Body of pancreas (tissue), 4 donors: ENCODE results near the gene SLC6A3. TPM values are rescaled to one million over a fixed set of nuclear protein-coding genes. Genes with fewer than 3 reads are reported as not detected.

Experiments used
- ATAC-seq: fragments of 150-250 bp; one replicate; pipeline ENCODE4 v1.9.1; 2016
- DNase-seq, 4 donors: peaks; one replicate each; pipeline ENCODE4 v3.0.0-alpha.2; 2019
- H3K27ac ChIP-seq, 4 donors: fragments of 200-600 bp; sonication (generic); 1 replicate in 3 of 4; 2 replicates in 1 of 4; pipeline versions ENCODE4 v1.5.1 to v1.6.1; 2016 to 2019; ENCODE audit warnings: mild to moderate bottlenecking in 1 of 4, mixed read lengths in 1 of 4, moderate library complexity in 1 of 4
- H3K27me3 ChIP-seq, 2 donors: fragments of 200-600 bp; sonication (generic); one replicate each; pipeline ENCODE4 v1.6.0; 2016; ENCODE audit warnings: mild to moderate bottlenecking in 1 of 2
- H3K36me3 ChIP-seq, 2 donors: fragments of 200-600 bp; sonication (generic); replicated peaks in 1 of 2; 2 replicates each; pipeline ENCODE4 v1.5.1; 2016; ENCODE audit warnings: low read depth in 2 of 2; ENCODE audit not compliant: insufficient read depth in 1 of 2
- H3K4me1 ChIP-seq: fragments of 200-600 bp; sonication (generic); one replicate; pipeline ENCODE4 v1.6.0; 2016
- H3K4me3 ChIP-seq, 2 donors: fragments of 200-600 bp; sonication (generic); 1 replicate in 1 of 2; 2 replicates in 1 of 2; pipeline ENCODE4 v1.5.1; 2016 to 2019
- H3K9me3 ChIP-seq, 3 donors: fragments of 200-600 bp; sonication (generic); 1 replicate in 2 of 3; 2 replicates in 1 of 3; pipeline ENCODE4 v1.5.1; 2016
- CTCF ChIP-seq, 7 experiments: fragments of 450-650 bp in 4 of 7; fragments of 200-600 bp in 3 of 7; sonication (generic) in 3 of 7; IDR thresholded peaks; one replicate each; pipeline ENCODE4 v1.5.1; 2016 to 2019; ENCODE audit warnings: antibody characterized with exemption in 7 of 7
- POLR2A ChIP-seq, 3 donors: fragments of 450-650 bp; IDR thresholded peaks; one replicate each; pipeline ENCODE4 v1.6.1; 2016; ENCODE audit warnings: antibody characterized with exemption in 3 of 3, mild to moderate bottlenecking in 2 of 3
- WGBS, 2 donors: methylation state at CpG; one replicate each; pipeline ENCODE4 v1.1.5; 2017; 5-methylcytosine and 5-hydroxymethylcytosine counted together
- intact Hi-C: fragments of 100-400 bp; cut with DNase I; formaldehyde crosslinking; loops from one replicate; pipeline ENCODE4 v1.15.1; 2023
- total RNA-seq, 2 donors: library from RNA; depleted of rRNA; stranded (reverse); fragments of >200 nt; gene quantifications; one replicate each; pipeline ENCODE4 v1.1.0, GENCODE V29; 2016

Gene SLC6A3
- total RNA-seq, 2 donors from 2014 or later, result not detected

GRCh38 chr5:1402611-1403255 is 42.5 kb downstream of the SLC6A3 start:
- no peak for TF ChIP-seq CTCF (IDR thresholded peaks at IDR 0.05)
- no peak for TF ChIP-seq POLR2A (IDR thresholded peaks at IDR 0.05)
- WGBS, 2 donors, result 75 to 78% methylated on average over 17 to 24 of the region's 24 CpGs
- intact Hi-C loops, result no loop called here
- Histone ChIP-seq H3K27ac (no peak overlapping the region), H3K27me3 (no peaks in the 10 kb centered on the region), H3K4me1 (no peaks in the 10 kb centered on the region), H3K36me3 (no peaks in the 10 kb centered on the region), H3K4me3 (no peak overlapping the region), H3K9me3 (no peaks in the 10 kb centered on the region)
- DNase-seq (peak in 1 of 4 donors; percentile 4), ATAC-seq (no peak)

GRCh38 chr5:1401536-1402138 is 43.6 kb downstream of the SLC6A3 start:
- ATAC-seq (no peak), DNase-seq (no peak)
- intact Hi-C loops, result no loop called here
- no peaks in the 10 kb centered on the region for H3K36me3 ChIP-seq
- no peak overlapping the region for H3K4me3 ChIP-seq
- H3K27ac ChIP-seq, result no peak overlapping the region
- H3K27me3 ChIP-seq, result no peaks in the 10 kb centered on the region
- H3K4me1 ChIP-seq, result no peaks in the 10 kb centered on the region
- H3K9me3 ChIP-seq, result no peaks in the 10 kb centered on the region
- TF ChIP-seq POLR2A (IDR thresholded peaks at IDR 0.05) (no peak), CTCF (IDR thresholded peaks at IDR 0.05) (no peak)
- WGBS, 2 donors, result 40% methylated on average over 14 of the region's 14 CpGs; no CpG with 5 or more reads in 1 of the 2 donors

GRCh38 chr5:1400936-1401335 is 44.3 kb downstream of the SLC6A3 start:
- DNase-seq, result no peak
- TF ChIP-seq CTCF (IDR thresholded peaks at IDR 0.05) (no peak), POLR2A (IDR thresholded peaks at IDR 0.05) (no peak)
- WGBS, 2 donors, result 64 to 66% methylated on average over 9 to 12 of the region's 12 CpGs

GRCh38 chr5:1400211-1400855 is 44.9 kb downstream of the SLC6A3 start:
- H3K4me3 ChIP-seq, result no peak overlapping the region
- DNase-seq (no peak), ATAC-seq (no peak)
- no peaks in the 10 kb centered on the region for H3K4me1 ChIP-seq
- H3K27me3 ChIP-seq, result no peaks in the 10 kb centered on the region
- intact Hi-C loops, result no loop called here
- no peaks in the 10 kb centered on the region for H3K9me3 ChIP-seq
- TF ChIP-seq POLR2A (IDR thresholded peaks at IDR 0.05), result no peak
- TF ChIP-seq CTCF (IDR thresholded peaks at IDR 0.05), result no peak
- no peaks in the 10 kb centered on the region for H3K36me3 ChIP-seq
- 66 to 87% methylated on average over 9 of the region's 17 CpGs for WGBS, 2 donors
- H3K27ac ChIP-seq, result no peak overlapping the region

More at GRCh38 chr5:1400936-1401335, 44.3 kb downstream of the SLC6A3 start:
- Histone ChIP-seq H3K27me3 (no peaks in the 10 kb centered on the region), H3K9me3 (no peaks in the 10 kb centered on the region), H3K27ac (no peak overlapping the region), H3K4me1 (no peaks in the 10 kb centered on the region), H3K36me3 (no peaks in the 10 kb centered on the region), H3K4me3 (no peak overlapping the region)
- no peak for ATAC-seq
- intact Hi-C loops, result no loop called here
